Activated effector memory CD4-positive, alpha-beta T cell treated with Interleukin-2 at 50 U/mL for 16 hours (primary cell): ENCODE data around the gene PHYHD1.
"Not testable (repeated sequence)": the region's sequence is repeated elsewhere in the genome, so short reads cannot be mapped to it uniquely, and the experiment has no call there.

ENCODE experiments used
- DNase-seq: peaks from one replicate; pipeline ENCODE4 v3.0.0-alpha.2; 2020

Gene PHYHD1

DNA sequence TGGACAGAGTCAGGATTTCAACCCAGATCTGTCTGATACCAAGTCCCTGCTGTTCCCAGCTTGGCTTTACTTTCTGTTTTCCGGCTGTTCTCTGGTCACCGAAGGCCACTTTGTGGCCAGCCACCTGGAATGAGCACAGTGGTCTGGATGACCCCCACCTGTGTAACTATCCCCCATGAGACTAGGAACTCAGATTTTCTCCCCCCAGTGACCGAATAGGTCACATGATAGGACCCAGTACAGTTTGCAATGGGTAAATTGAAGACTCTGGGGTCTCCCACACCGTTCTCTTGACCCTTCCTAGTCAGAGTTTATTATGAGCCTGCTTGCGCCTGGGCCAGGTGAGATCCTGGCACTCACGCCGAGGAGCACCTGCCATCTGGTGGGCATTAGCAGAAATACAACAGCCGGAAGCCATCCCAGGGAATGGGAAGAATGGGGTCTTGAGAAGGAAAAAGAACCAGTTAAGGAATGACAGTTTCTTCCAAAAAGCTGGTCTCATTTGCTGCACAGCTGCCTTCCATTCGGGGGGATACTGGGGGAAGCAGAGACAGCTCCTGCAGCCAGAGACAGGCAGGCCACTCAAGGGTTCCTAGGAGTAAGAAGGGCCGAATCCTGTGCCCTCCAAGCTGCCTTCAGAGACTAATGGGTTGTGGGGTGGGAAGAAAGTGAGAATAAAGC is 7.1 kb downstream of the PHYHD1 start:
- peak; percentile 27 for DNase-seq

DNA sequence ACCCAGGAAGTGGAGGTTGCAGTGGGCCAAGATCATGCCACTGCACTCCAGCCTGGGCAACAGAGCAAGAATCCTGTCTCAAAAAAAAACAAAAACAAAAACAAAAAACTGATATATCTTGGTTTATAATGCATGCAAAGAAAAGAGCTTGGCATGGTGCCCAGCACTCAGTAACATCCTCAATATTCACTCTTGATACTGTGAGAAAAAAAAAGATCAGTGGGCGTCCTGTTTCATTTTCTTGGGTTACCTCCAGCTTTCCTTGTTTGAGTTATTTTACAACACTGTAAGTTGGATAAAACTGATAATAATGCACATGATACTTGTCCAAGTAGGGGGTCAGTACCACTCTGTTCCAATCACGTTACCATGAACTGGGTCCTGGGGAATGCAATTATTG is 7.8 kb downstream of the PHYHD1 start:
- DNase-seq, result no peak

GRCh38 chr9:128929560-128929959 is 8.8 kb downstream of the PHYHD1 start:
- no peak for DNase-seq

DNA sequence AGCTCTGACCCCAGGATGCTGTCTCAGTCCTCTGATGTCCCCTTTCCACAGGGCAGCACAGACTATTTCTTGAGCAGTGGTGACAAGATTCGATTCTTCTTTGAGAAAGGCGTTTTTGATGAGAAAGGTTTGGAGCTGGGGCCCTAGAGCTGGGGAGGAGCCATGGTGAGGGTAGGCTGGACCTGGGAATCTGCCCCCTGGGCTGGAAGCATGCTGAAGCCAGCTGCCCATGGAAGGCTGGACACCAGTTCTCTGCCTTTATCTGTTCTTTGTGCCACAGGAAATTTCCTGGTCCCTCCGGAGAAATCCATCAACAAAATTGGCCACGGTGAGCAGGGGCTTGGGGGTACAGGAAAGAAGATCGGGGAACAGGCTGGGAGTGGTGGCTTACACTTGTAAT is 12.9 kb downstream of the PHYHD1 start:
- no peak for DNase-seq

DNA sequence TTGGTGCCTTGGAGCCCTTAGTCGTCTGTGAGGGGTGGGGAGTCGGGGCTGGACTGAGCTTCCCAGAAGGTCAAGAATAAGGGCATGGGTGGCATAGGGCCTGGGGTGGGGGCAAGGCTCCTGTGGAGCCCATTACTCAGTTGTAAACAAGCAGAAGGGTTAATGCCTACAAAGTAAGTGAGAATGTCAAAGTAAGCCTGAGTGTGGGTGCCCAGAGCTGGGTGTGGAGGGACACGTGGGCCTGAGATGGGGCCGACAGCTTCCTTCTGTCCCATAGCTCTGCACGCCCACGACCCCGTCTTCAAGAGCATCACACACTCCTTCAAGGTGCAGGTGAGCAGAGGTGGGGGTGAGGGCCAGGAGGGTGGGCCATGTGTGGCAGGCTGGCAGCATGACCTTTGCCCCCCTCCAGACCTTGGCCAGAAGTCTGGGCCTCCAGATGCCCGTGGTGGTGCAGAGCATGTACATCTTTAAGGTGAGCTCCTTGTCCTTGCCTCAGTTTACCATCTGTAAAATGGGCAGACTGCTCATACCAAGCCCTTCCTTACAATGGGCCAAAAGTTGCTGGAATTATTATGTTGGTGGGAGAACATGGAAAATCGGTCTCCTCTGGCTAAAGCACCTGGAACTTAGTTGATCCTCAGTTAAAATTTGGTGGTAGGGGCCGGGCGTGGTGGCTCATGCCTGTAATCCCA is 15.5 kb downstream of the PHYHD1 start:
- DNase-seq, result no peak

DNA sequence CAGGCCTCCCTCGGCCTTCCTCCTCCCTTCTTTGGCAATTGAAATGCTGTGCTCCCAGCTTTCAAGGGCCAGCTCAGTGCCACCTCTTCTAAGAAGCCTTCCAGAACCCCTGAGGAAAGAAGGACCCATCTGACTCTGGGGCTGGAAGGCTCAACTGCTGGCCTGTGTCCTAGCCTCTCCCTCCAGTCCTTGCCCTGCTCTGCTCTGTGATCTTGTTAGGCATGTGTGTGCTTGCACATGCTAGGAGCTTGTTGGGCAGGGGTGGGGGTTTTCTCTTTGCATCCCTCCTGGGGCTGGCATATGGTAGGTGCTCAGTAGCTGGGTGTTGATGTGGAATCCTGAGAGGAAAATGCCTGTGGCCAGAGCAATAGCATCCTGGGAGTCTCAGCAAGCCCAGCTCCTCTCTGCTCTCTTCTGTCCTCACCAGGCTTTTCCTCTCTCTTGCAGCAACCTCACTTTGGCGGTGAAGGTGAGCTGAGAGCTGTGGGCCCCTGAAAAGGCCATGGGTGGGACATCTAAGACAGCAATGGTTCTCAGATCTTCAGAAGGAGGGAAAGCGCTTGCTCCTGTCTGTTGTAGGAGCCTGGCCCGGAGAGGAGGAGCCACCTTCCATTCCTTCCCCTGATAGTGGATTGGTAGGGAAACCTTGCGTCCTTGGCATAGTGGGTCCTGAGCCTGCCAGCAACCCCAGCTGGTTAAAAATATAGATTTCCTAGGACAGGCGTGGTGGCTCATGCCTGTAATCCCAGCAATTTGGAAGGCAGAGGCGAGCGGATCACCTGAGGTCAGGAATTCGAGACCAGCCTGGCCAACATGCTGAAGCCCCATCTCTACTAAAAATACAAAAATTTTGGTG is 16.8 kb downstream of the PHYHD1 start:
- no peak for DNase-seq

DNA sequence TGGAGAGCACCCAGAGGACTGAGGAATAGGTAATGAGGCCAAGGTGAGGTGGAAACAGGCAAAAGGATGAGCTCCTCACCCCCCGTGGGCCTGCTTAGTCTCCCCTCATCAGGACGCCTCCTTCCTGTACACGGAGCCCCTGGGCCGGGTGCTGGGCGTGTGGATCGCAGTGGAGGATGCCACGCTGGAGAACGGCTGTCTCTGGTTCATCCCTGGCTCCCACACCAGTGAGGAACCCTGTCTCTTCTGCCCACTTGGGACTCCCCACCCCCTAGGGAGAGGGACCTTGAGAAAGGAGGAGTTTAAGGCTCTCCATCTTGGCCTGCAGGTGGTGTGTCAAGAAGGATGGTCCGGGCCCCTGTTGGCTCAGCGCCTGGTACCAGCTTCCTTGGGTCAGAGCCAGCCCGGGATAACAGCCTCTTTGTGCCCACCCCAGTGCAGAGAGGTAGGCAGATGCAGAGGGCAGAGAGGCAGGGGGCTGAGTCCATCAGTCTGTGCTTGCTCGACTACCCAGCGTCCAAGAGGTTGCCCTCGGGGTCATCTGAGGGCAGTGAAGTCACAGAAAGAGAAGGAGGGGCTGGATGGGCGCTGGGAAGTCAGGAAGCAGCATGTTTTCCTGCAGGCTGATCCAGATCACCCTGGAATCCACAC is 19.6 kb downstream of the PHYHD1 start:
- no peak for DNase-seq

DNA sequence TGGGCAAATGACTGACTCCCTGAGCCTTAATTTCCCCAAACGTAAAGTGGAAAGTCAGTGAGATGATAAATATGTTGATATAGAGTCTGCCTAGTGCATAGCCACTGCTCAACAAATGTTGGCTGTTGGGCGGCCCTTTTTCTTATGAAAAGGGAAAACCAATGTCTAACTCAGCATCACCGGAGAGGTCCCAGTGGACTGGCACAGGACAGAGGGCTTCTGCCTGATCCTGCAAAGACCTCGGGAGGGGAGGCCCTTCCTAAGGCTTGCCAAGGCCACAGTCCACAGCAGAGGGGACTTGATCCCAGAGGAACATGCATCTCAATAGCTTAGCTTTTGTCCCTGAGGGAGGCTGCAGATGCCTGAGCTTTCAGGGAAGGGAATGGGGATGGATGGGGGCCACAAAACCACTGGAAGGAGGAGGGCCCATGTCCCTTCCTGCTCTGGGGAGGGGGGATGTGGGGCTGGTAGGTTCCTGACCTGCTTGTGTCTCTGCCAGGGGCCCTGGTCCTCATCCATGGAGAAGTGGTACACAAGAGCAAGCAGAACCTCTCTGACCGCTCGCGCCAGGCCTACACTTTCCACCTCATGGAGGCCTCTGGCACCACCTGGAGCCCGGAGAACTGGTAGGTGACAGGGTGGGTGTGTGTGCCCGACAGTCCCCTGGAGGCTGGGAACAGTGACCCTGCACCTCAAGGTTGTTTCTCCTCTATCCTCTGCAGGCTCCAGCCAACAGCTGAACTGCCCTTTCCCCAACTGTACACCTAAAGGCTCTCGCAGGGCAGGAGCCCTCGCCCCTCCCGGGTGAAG is 20.4 kb downstream of the PHYHD1 start:
- no peak for DNase-seq

GRCh38 chr9:128943832-128944620 is 23.2 kb downstream of the PHYHD1 start:
- no peak for DNase-seq

DNA sequence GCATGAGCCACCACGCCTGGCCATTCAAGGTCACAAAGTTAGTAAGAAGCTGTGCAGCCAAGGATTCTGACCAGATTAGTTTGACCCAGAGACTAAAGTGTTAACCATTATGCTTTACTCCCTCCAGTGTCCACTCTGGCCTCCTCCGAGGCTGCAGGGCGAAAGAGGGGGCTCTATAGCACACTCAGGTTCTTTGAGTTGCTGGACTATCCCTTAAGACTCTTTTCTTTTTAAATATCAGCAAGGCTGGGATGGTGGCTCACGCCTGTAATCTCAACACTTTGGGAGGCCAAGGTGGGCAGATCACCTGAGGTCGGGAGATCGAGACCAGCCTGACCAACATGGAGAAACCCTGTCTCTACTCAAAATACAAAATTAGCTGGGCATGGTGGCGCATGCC is 24.2 kb downstream of the PHYHD1 start:
- not testable (repeated sequence) for DNase-seq

GRCh38 chr9:128945798-128946501 is 25.2 kb downstream of the PHYHD1 start:
- no peak for DNase-seq

- DNase-seq, result peak; percentile 12
Measured at GRCh38 chr9:128946571-128947276, 25.9 kb downstream of the PHYHD1 start.

GRCh38 chr9:128947277-128947526 is 26.4 kb downstream of the PHYHD1 start:
- no peak for DNase-seq

DNA sequence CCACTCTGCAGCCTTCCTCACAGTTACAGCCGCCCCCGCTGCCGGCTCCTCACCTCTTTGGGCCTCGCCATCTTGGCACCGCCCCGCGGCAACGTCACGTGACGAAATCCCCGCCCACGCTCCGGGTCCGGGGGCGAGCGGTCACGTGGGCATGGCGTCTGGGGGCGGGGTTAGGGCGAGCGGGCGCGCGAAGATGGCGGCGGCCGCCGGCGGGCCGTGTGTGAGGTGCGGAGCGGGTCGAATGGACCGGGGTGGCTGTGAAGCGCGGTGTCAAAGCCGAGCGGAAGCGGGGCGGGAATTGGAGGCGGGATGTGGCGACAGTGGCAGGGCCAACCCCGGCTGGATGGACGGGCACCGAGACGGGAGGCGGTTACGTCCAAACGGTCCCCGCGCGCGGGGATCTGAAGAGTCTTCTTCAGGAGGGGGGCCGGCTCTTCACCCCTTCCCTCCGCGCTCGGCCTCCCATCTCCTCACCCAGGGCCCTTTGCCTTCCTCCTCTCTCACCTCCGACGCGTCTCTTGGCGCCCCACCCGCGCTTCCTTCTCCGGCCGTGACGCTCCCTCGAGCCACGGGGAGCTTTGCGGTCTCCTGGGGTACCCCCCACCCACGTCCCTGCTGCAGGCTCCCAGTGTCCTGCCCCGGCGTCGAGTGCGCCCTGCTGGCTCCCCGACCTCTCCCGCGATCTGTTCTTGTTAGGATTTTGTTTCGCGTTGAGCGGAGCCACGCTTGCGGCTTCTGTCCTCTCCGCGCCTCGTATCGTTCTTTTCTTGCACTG is 26.9 kb downstream of the PHYHD1 start, which contains the start of the genes DOLK and NUP188:
Gene DOLK, minus strand, starts transcription at position 77 of the 775 bp plus-strand sequence. CDS start 300 bp downstream, outside the sequence.
Gene NUP188, plus strand, starts transcription at position 173 of the 775 bp plus-strand sequence. Its CDS starts 21 bp downstream, at position 194.
- DNase-seq, result peak; percentile 98

DNA sequence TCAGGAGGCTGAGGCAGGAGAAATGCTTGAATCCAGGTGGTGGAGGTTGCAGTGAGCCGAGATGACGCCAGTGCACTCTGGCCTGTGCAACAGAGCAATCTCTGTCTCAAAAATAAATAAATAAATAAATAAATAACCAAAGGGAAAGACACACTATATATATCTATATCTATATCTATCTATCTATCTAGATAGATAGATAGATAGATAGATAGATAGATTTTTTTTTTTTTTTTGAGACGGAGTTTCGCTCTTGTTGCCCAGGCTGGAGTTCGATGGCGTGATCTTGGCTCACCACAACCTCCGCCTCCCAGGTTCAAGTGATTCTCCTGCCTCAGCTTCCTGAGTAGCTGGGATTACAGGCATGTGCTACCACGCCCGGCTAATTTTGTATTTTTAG is 40.6 kb downstream of the PHYHD1 start:
- DNase-seq, result not testable (repeated sequence)

DNA sequence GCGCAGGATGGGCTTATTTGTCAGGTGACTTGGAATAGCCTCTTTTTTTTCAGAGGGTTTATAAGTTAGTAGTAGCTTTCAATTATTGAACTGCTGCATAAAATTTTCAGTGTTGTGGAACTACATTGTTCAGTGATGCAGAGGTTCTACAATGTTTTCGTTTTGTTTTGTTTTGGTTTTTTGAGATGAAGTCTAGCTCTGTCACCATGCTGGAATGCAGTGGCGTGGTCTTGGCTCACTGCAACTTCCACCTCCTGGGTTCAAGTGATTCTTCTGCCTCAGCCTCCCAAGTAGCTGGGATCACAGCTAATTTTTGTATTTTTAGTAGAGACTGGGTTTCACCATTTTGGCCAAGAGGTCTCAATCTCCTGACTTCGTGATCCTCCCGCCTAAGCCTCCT is 48.7 kb downstream of the PHYHD1 start:
- no peak for DNase-seq

GRCh38 chr9:128972956-128973355 is 52.2 kb downstream of the PHYHD1 start:
- DNase-seq, result no peak

DNA sequence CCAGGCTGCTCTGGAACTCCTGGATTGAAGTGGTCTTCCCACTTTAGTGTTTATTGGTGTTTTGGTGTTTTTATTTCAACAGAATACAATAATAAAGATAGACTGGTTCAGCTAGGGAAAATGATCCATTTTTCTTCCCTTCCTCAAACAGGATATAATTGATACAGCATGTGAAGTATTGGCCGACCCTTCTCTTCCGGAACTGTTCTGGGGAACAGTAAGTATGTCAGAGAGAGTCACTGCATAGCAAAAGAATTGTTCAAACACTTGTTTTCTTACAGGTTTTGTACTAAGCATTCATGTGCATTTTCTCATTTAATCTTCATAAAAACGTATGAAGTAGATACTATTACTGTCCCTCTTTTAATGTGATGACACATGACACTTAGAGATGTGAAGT is 58.3 kb downstream of the PHYHD1 start:
- no peak for DNase-seq

- no peak for DNase-seq
Measured at GRCh38 chr9:128983536-128983935, 62.8 kb downstream of the PHYHD1 start.
